ENCODE measurements around the gene GULP1. TPM values are rescaled to one million over a fixed set of nuclear protein-coding genes. Genes with fewer than 3 reads are reported as not detected.

The GULP1 gene
- total RNA-seq, 1 donor from 2014 or later = 30.0 TPM

- no peaks in the 10 kb centered on the region for H3K27me3 ChIP-seq (ENCODE audit: control insufficient read depth, insufficient read depth, low read length)
- no peak for DNase-seq (ENCODE audit: low read depth)
- TF ChIP-seq CTCF (IDR thresholded peaks at IDR 0.05; ENCODE audit: insufficient read depth, low read length, severe bottlenecking) = no peak
- FAIRE-seq = no peak
- no peak overlapping the region for H3K4me3 ChIP-seq (ENCODE audit: low read depth, low read length)
- no peaks in the 10 kb centered on the region for H3K36me3 ChIP-seq (ENCODE audit: control insufficient read depth, insufficient read depth, low read length)
Observed at GRCh38 chr2:188425266-188425665, 133.6 kb downstream of the GULP1 start.

GRCh38 chr2:188426121-188426520 is 134.4 kb downstream of the GULP1 start:
- TF ChIP-seq CTCF (IDR thresholded peaks at IDR 0.05; ENCODE audit: insufficient read depth, low read length, severe bottlenecking) = no peak
- H3K4me3 ChIP-seq (ENCODE audit: low read depth, low read length) = no peak overlapping the region
- no peaks in the 10 kb centered on the region for H3K27me3 ChIP-seq (ENCODE audit: control insufficient read depth, insufficient read depth, low read length)
- FAIRE-seq (no peak), DNase-seq (ENCODE audit: low read depth) (no peak)
- no peaks in the 10 kb centered on the region for H3K36me3 ChIP-seq (ENCODE audit: control insufficient read depth, insufficient read depth, low read length)

GRCh38 chr2:188430705-188431104 is 139.0 kb downstream of the GULP1 start:
- Histone ChIP-seq H3K36me3 (ENCODE audit: control insufficient read depth, insufficient read depth, low read length) (no peaks in the 10 kb centered on the region), H3K27me3 (ENCODE audit: control insufficient read depth, insufficient read depth, low read length) (no peaks in the 10 kb centered on the region), H3K4me3 (ENCODE audit: low read depth, low read length) (no peak overlapping the region)
- no peak for FAIRE-seq
- no peak for DNase-seq (ENCODE audit: low read depth)
- TF ChIP-seq CTCF (IDR thresholded peaks at IDR 0.05; ENCODE audit: insufficient read depth, low read length, severe bottlenecking) = no peak

- FAIRE-seq (no peak), DNase-seq (ENCODE audit: low read depth) (no peak)
- no peak for TF ChIP-seq CTCF (IDR thresholded peaks at IDR 0.05; ENCODE audit: insufficient read depth, low read length, severe bottlenecking)
- no peak overlapping the region for H3K4me3 ChIP-seq (ENCODE audit: low read depth, low read length)
- no peaks in the 10 kb centered on the region for H3K36me3 ChIP-seq (ENCODE audit: control insufficient read depth, insufficient read depth, low read length)
- H3K27me3 ChIP-seq (ENCODE audit: control insufficient read depth, insufficient read depth, low read length) = no peaks in the 10 kb centered on the region
Observed at GRCh38 chr2:188434018-188434417, 142.3 kb downstream of the GULP1 start.

GRCh38 chr2:188435115-188435514 is 143.4 kb downstream of the GULP1 start:
- DNase-seq (ENCODE audit: low read depth) (no peak), FAIRE-seq (no peak)
- no peak for TF ChIP-seq CTCF (IDR thresholded peaks at IDR 0.05; ENCODE audit: insufficient read depth, low read length, severe bottlenecking)
- Histone ChIP-seq H3K36me3 (ENCODE audit: control insufficient read depth, insufficient read depth, low read length) (no peaks in the 10 kb centered on the region), H3K27me3 (ENCODE audit: control insufficient read depth, insufficient read depth, low read length) (no peaks in the 10 kb centered on the region), H3K4me3 (ENCODE audit: low read depth, low read length) (no peak overlapping the region)

- Histone ChIP-seq H3K4me3 (ENCODE audit: low read depth, low read length) (no peak overlapping the region), H3K27me3 (ENCODE audit: control insufficient read depth, insufficient read depth, low read length) (no peaks in the 10 kb centered on the region), H3K36me3 (ENCODE audit: control insufficient read depth, insufficient read depth, low read length) (no peaks in the 10 kb centered on the region)
- no peak for DNase-seq (ENCODE audit: low read depth)
- TF ChIP-seq CTCF (IDR thresholded peaks at IDR 0.05; ENCODE audit: insufficient read depth, low read length, severe bottlenecking) = no peak
- FAIRE-seq = no peak
Observed at GRCh38 chr2:188437537-188437936, 145.9 kb downstream of the GULP1 start.
